ENCODE data around the gene NUDT22. TPM values are rescaled to one million over a fixed set of nuclear protein-coding genes. Genes with fewer than 3 reads are reported as not detected.
A peak's percentile ranks its signal among the peaks of the same experiment; 100 is the strongest.

Gene NUDT22
- total and polyA plus RNA-seq, 5 donors: 65.7 to 82.1 (median 76.9) TPM

- intact Hi-C loops (cut with DNase I): no loop called here
- Histone ChIP-seq H3K9me3 (ENCODE audit: control insufficient read depth, low read length) (no peaks in the 10 kb centered on the region), H3K4me3 (ENCODE audit: low read length) (no peak overlapping the region), H3K27ac (ENCODE audit: low read length) (peak overlapping the region; percentile 92), H3K27me3 (ENCODE audit: control insufficient read depth, insufficient read depth) (no peaks in the 10 kb centered on the region), H3K4me1 (ENCODE audit: control insufficient read depth, insufficient read depth, low read length) (peaks cover 5% of the 10 kb centered on the region)
- no peak for ATAC-seq
- WGBS: 88% methylated on average over 12 of the region's 12 CpGs
- DNase-seq: peak in 2 of 3 donors; percentile 57 to 60
Observed at GRCh38 chr11:64229090-64229743, 3.1 kb downstream of the NUDT22 start.

GRCh38 chr11:64229744-64230170 lies 3.7 kb downstream of the NUDT22 start:
- no peak for ATAC-seq
- H3K27me3 ChIP-seq (ENCODE audit: control insufficient read depth, insufficient read depth): no peaks in the 10 kb centered on the region
- intact Hi-C loops (cut with DNase I): no loop called here
- DNase-seq: peak in 1 of 3 donors; percentile 42
- no peaks in the 10 kb centered on the region for H3K9me3 ChIP-seq (ENCODE audit: control insufficient read depth, low read length)
- peak overlapping the region; percentile 92 for H3K27ac ChIP-seq (ENCODE audit: low read length)
- H3K4me3 ChIP-seq (ENCODE audit: low read length): peak overlapping the region; percentile 48
- WGBS: 26% methylated on average over 13 of the region's 13 CpGs
- H3K4me1 ChIP-seq (ENCODE audit: control insufficient read depth, insufficient read depth, low read length): peaks cover 5% of the 10 kb centered on the region

GRCh38 chr11:64230171-64230984 lies 4.3 kb downstream of the NUDT22 start, which contains the start of gene DNAJC4:
Gene DNAJC4, plus strand, starts transcription at chr11:64230548. Its CDS starts 307 bp downstream, at chr11:64230855.
- ATAC-seq (peak; percentile 66 to 70), DNase-seq (peak; percentile 94 to 98 (median 97))
- Histone ChIP-seq H3K4me1 (ENCODE audit: control insufficient read depth, insufficient read depth, low read length) (peaks cover under 1% of the 10 kb centered on the region), H3K27ac (ENCODE audit: low read length) (peak within 1 kb of the TSS; percentile 92), H3K4me3 (ENCODE audit: low read length) (peak within 1 kb of the TSS; percentile 48), H3K9me3 (ENCODE audit: control insufficient read depth, low read length) (no peaks in the 10 kb centered on the region), H3K27me3 (ENCODE audit: control insufficient read depth, insufficient read depth) (no peaks in the 10 kb centered on the region)
- WGBS: under 1% methylated on average over 62 of the region's 62 CpGs
- intact Hi-C loops (cut with DNase I): no loop called here

GRCh38 chr11:64230985-64231365 lies 4.9 kb downstream of the NUDT22 start:
- intact Hi-C loops (cut with DNase I): no loop called here
- H3K4me1 ChIP-seq (ENCODE audit: control insufficient read depth, insufficient read depth, low read length): no peaks in the 10 kb centered on the region
- 8% methylated on average over 8 of the region's 8 CpGs for WGBS

GRCh38 chr11:64231546-64231945 lies 5.5 kb downstream of the NUDT22 start:
- H3K4me3 ChIP-seq (ENCODE audit: low read length): no peak overlapping the region
- H3K27me3 ChIP-seq (ENCODE audit: control insufficient read depth, insufficient read depth): no peaks in the 10 kb centered on the region
- peak in 2 of 3 donors; percentile 41 to 51 for DNase-seq
- H3K27ac ChIP-seq (ENCODE audit: low read length): no peak overlapping the region
- WGBS: 89% methylated on average over 7 of the region's 7 CpGs
- intact Hi-C loops (cut with DNase I): no loop called here
- H3K4me1 ChIP-seq (ENCODE audit: control insufficient read depth, insufficient read depth, low read length): no peaks in the 10 kb centered on the region
- no peak for ATAC-seq
- no peaks in the 10 kb centered on the region for H3K9me3 ChIP-seq (ENCODE audit: control insufficient read depth, low read length)

More at GRCh38 chr11:64230985-64231365, 4.9 kb downstream of the NUDT22 start:
- H3K9me3 ChIP-seq (ENCODE audit: control insufficient read depth, low read length): no peaks in the 10 kb centered on the region
- H3K4me3 ChIP-seq (ENCODE audit: low read length): peak overlapping the region; percentile 48
- DNase-seq (no peak), ATAC-seq (no peak)
- H3K27me3 ChIP-seq (ENCODE audit: control insufficient read depth, insufficient read depth): no peaks in the 10 kb centered on the region
- peak overlapping the region; percentile 92 for H3K27ac ChIP-seq (ENCODE audit: low read length)

GRCh38 chr11:64232182-64232966 lies 6.3 kb downstream of the NUDT22 start:
- Histone ChIP-seq H3K27ac (ENCODE audit: low read length) (no peak overlapping the region), H3K9me3 (ENCODE audit: control insufficient read depth, low read length) (no peaks in the 10 kb centered on the region), H3K27me3 (ENCODE audit: control insufficient read depth, insufficient read depth) (no peaks in the 10 kb centered on the region), H3K4me1 (ENCODE audit: control insufficient read depth, insufficient read depth, low read length) (no peaks in the 10 kb centered on the region), H3K4me3 (ENCODE audit: low read length) (no peak overlapping the region)
- 86% methylated on average over 15 of the region's 15 CpGs for WGBS
- DNase-seq (peak in 2 of 3 donors; percentile 56 to 59), ATAC-seq (no peak)
- intact Hi-C loops (cut with DNase I): no loop called here

GRCh38 chr11:64232967-64233315 lies 6.9 kb downstream of the NUDT22 start:
- no peak overlapping the region for H3K27ac ChIP-seq (ENCODE audit: low read length)
- ATAC-seq: no peak
- no peaks in the 10 kb centered on the region for H3K4me1 ChIP-seq (ENCODE audit: control insufficient read depth, insufficient read depth, low read length)
- intact Hi-C loops (cut with DNase I): no loop called here
- no peaks in the 10 kb centered on the region for H3K27me3 ChIP-seq (ENCODE audit: control insufficient read depth, insufficient read depth)
- DNase-seq: no peak
- H3K4me3 ChIP-seq (ENCODE audit: low read length): no peak overlapping the region
- 87% methylated on average over 8 of the region's 8 CpGs for WGBS
- no peaks in the 10 kb centered on the region for H3K9me3 ChIP-seq (ENCODE audit: control insufficient read depth, low read length)

GRCh38 chr11:64233913-64234586 lies 8.0 kb downstream of the NUDT22 start, which contains the start of gene VEGFB:
Gene VEGFB, plus strand, starts transcription at chr11:64234584. Its CDS starts 250 bp downstream, at chr11:64234834.
- Histone ChIP-seq H3K4me3 (ENCODE audit: low read length) (peak within 1 kb of the TSS; percentile 94), H3K27me3 (ENCODE audit: control insufficient read depth, insufficient read depth) (no peaks in the 10 kb centered on the region), H3K4me1 (ENCODE audit: control insufficient read depth, insufficient read depth, low read length) (no peaks in the 10 kb centered on the region), H3K27ac (ENCODE audit: low read length) (peak within 1 kb of the TSS; percentile 81), H3K9me3 (ENCODE audit: control insufficient read depth, low read length) (no peaks in the 10 kb centered on the region)
- DNase-seq: peak; percentile 85 to 95 (median 93)
- 2% methylated on average over 59 of the region's 62 CpGs for WGBS
- intact Hi-C loops (cut with DNase I): no loop called here
- peak; percentile 65 to 67 for ATAC-seq

- intact Hi-C loops (cut with DNase I): loop anchor here in 1 of 4 donors (5.0 kb wide), 1 partner anchor 67 kb away; the partner anchor contains the start of gene CATSPERZ
- peak; percentile 68 to 88 (median 85) for DNase-seq
Observed at GRCh38 chr11:64234647-64235379, 8.7 kb downstream of the NUDT22 start.

More at GRCh38 chr11:64234647-64235379, 8.7 kb downstream of the NUDT22 start:
- H3K4me3 ChIP-seq (ENCODE audit: low read length): peak overlapping the region; percentile 94
- no peaks in the 10 kb centered on the region for H3K27me3 ChIP-seq (ENCODE audit: control insufficient read depth, insufficient read depth)
- ATAC-seq: peak; percentile 32 to 38
- WGBS: 3% methylated on average over 80 of the region's 80 CpGs
- no peaks in the 10 kb centered on the region for H3K9me3 ChIP-seq (ENCODE audit: control insufficient read depth, low read length)
- H3K27ac ChIP-seq (ENCODE audit: low read length): peak overlapping the region; percentile 80
- H3K4me1 ChIP-seq (ENCODE audit: control insufficient read depth, insufficient read depth, low read length): no peaks in the 10 kb centered on the region
